ENCODE results near the gene INPP5K.

INPP5K gene

DNA sequence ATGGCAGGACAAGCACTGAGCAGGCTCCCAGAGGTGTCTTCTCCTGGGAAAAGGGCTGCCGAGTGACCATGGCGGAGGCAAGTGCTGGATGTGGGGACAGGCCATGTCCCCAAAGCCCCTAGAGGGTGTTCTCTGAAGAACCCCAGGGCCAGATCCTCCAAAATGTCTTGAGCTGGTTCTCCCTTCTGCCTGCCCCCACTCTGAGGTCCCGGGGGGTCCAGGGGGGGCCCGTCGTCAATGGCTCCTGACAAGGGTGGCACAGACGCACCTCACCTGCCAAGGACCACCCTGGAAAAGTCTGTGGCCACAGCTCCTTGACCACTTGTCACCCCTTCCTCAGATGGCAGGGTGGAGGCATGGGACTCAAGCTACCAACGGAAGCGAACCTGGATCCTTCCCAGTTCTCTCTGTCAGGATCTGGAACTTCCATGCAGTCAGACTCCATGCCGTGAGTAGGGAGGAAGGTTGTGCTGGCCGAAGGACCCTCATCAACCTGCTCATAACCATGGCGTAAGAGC lies 21.6 kb downstream of the INPP5K start:
- Histone ChIP-seq H3K27me3 (ENCODE audit: control insufficient read depth in 2 of 2, insufficient read depth in 2 of 2, low read length in 2 of 2) (no peaks in the 10 kb centered on the region), H3K4me3 (ENCODE audit: low read length in 2 of 2) (no peak overlapping the region), H3K27ac (ENCODE audit: low read depth in 2 of 2, low read length in 2 of 2) (peak overlapping the region in 1 of 2 donors; percentile 16), H3K9me3 (ENCODE audit: control insufficient read depth in 2 of 2, low read length in 2 of 2) (no peaks in the 10 kb centered on the region), H3K36me3 (ENCODE audit: control insufficient read depth in 2 of 2, insufficient read depth in 2 of 2, low read length in 2 of 2) (peaks cover 22 to 25% of the 10 kb centered on the region in 2 donors), H3K9ac (ENCODE audit: low read depth in 1 of 2, low read length in 2 of 2) (no peak overlapping the region), H3K4me1 (ENCODE audit: control insufficient read depth in 2 of 2, insufficient read depth in 2 of 2, low read length in 2 of 2) (peaks cover 27 to 32% of the 10 kb centered on the region in 2 donors)

DNA sequence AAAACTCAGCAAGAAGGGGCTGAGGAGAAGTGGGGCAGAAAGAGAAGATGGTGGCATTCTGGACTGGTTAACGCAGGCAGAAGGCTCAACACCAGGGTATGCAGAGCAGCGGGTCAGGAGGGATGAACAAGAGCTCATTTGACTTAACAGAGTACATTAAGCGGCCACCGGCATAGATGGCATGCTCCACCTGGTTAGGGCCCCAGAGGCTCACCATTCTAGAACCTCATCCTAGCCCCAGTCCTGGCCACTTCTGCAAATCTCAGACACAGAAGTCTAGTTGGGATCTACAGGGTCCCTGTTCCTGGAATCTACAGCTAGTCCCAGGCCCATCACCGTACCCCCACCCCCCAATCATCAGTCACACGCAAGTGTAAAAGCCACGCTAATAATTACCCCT lies 22.2 kb downstream of the INPP5K start:
- peaks cover 22 to 25% of the 10 kb centered on the region in 2 donors for H3K36me3 ChIP-seq (ENCODE audit: control insufficient read depth in 2 of 2, insufficient read depth in 2 of 2, low read length in 2 of 2)
- H3K9me3 ChIP-seq (ENCODE audit: control insufficient read depth in 2 of 2, low read length in 2 of 2) = no peaks in the 10 kb centered on the region
- no peak overlapping the region for H3K27ac ChIP-seq (ENCODE audit: low read depth in 2 of 2, low read length in 2 of 2)
- peaks cover 27 to 34% of the 10 kb centered on the region in 2 donors for H3K4me1 ChIP-seq (ENCODE audit: control insufficient read depth in 2 of 2, insufficient read depth in 2 of 2, low read length in 2 of 2)
- H3K4me3 ChIP-seq (ENCODE audit: low read length in 2 of 2) = no peak overlapping the region
- no peak overlapping the region for H3K9ac ChIP-seq (ENCODE audit: low read depth in 1 of 2, low read length in 2 of 2)
- H3K27me3 ChIP-seq (ENCODE audit: control insufficient read depth in 2 of 2, insufficient read depth in 2 of 2, low read length in 2 of 2) = no peaks in the 10 kb centered on the region

DNA sequence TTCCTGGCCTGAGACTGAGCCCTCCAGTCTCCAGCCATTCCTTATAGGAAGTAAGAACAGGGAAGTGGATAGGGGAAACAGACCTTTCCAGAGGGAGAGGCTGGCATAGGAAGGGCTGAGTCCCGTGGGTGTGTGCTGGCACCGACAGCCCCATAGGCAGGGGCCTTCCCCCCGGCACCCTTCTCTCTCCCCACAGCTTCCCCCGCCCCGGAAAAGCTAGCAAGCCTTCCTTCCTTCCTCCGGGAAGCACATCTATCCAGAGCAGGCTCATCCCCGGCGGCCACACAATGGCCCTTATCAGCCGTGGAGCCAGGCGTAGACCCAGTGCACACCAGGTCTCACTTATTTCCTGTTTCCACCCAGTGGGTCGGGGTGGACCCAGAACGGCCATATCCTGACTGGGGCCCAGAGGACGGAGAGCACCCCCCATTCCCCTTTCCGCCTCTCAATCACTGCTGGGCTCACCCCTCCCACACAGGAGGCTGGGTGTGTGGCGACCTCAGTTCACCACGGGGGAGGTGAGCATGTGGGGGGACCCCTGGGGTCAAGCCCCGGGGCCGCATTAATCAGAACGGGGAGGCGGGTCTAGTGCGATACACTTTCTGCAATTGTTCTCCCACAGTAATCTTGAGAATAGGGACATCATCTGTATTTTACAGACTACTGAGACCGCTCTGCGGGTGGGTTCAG lies 23.0 kb downstream of the INPP5K start:
- H3K27ac ChIP-seq (ENCODE audit: low read depth in 2 of 2, low read length in 2 of 2) = peak overlapping the region; percentile 87
- H3K4me1 ChIP-seq (ENCODE audit: control insufficient read depth in 2 of 2, insufficient read depth in 2 of 2, low read length in 2 of 2) = peaks cover 34 to 42% of the 10 kb centered on the region in 2 donors
- peaks cover 22 to 25% of the 10 kb centered on the region in 2 donors for H3K36me3 ChIP-seq (ENCODE audit: control insufficient read depth in 2 of 2, insufficient read depth in 2 of 2, low read length in 2 of 2)
- H3K27me3 ChIP-seq (ENCODE audit: control insufficient read depth in 2 of 2, insufficient read depth in 2 of 2, low read length in 2 of 2) = no peaks in the 10 kb centered on the region
- peak overlapping the region in 1 of 2 donors; percentile 7 for H3K4me3 ChIP-seq (ENCODE audit: low read length in 2 of 2)
- no peaks in the 10 kb centered on the region for H3K9me3 ChIP-seq (ENCODE audit: control insufficient read depth in 2 of 2, low read length in 2 of 2)
- H3K9ac ChIP-seq (ENCODE audit: low read depth in 1 of 2, low read length in 2 of 2) = peak overlapping the region in 1 of 2 donors; percentile 91

- peak within 1 kb of the TSS; percentile 87 for H3K27ac ChIP-seq (ENCODE audit: low read depth in 2 of 2, low read length in 2 of 2)
- peak within 1 kb of the TSS; percentile 79 to 91 for H3K9ac ChIP-seq (ENCODE audit: low read depth in 1 of 2, low read length in 2 of 2)
- peak within 1 kb of the TSS; percentile 69 to 73 for H3K4me3 ChIP-seq (ENCODE audit: low read length in 2 of 2)
- peaks cover 18 to 22% of the 10 kb centered on the region in 2 donors for H3K36me3 ChIP-seq (ENCODE audit: control insufficient read depth in 2 of 2, insufficient read depth in 2 of 2, low read length in 2 of 2)
- no peaks in the 10 kb centered on the region for H3K27me3 ChIP-seq (ENCODE audit: control insufficient read depth in 2 of 2, insufficient read depth in 2 of 2, low read length in 2 of 2)
- H3K9me3 ChIP-seq (ENCODE audit: control insufficient read depth in 2 of 2, low read length in 2 of 2) = no peaks in the 10 kb centered on the region
- H3K4me1 ChIP-seq (ENCODE audit: control insufficient read depth in 2 of 2, insufficient read depth in 2 of 2, low read length in 2 of 2) = peaks cover 41 to 43% of the 10 kb centered on the region in 2 donors
Measured at GRCh38 chr17:1492249-1493206, 23.9 kb downstream of the INPP5K start, which contains the start of gene MYO1C. TSS of gene MYO1C (minus strand) at chr17:1492686. CDS start at chr17:1492487, 199 bp downstream.

DNA sequence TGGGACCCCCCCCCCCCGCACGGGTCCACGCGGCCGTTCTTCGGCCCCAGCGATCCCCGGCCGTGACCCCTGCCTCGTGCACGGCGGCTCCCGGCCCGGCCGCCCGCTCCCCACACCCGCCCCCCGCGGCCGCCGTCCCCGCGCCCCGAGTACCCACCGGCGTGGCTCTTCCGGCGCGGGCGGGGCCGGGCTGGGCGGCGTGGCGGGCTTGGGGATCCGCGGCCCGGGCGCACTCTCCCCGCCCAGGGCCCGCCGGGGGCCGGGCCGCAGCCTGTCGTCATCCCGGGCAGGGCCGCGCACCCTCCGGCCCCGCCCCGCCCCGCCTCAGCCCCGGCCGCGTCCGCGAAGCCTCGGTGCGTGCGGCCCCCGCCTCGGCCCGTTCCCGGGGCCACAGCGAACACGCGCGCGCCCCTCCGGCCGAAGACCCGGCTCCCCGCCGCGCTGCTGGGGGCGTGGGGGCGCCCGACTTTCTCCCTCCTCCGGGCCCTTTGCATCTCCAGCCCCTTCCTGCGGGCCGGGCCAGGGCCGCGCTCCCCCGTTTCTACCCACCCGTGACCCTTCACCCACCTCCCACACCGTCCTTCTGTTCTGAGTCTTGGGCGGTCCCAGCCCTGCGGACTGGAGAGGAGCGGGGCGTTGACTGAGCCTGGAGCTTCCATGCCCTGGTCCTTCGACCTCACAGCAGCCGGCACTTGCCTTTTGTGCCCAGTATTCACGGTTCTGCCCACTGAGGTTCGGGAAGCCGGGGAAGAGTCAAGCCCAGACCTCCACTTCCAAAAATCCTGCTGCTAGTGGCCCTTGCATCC lies 24.8 kb downstream of the INPP5K start:
- H3K36me3 ChIP-seq (ENCODE audit: control insufficient read depth in 2 of 2, insufficient read depth in 2 of 2, low read length in 2 of 2) = peaks cover 14 to 18% of the 10 kb centered on the region in 2 donors
- H3K9me3 ChIP-seq (ENCODE audit: control insufficient read depth in 2 of 2, low read length in 2 of 2) = no peaks in the 10 kb centered on the region
- H3K27me3 ChIP-seq (ENCODE audit: control insufficient read depth in 2 of 2, insufficient read depth in 2 of 2, low read length in 2 of 2) = no peaks in the 10 kb centered on the region
- peak overlapping the region; percentile 79 to 91 for H3K9ac ChIP-seq (ENCODE audit: low read depth in 1 of 2, low read length in 2 of 2)
- H3K27ac ChIP-seq (ENCODE audit: low read depth in 2 of 2, low read length in 2 of 2) = peak overlapping the region; percentile 94 to 96
- peak overlapping the region; percentile 79 to 87 for H3K4me3 ChIP-seq (ENCODE audit: low read length in 2 of 2)
- H3K4me1 ChIP-seq (ENCODE audit: control insufficient read depth in 2 of 2, insufficient read depth in 2 of 2, low read length in 2 of 2) = peaks cover 46 to 48% of the 10 kb centered on the region in 2 donors

GRCh38 chr17:1490643-1491442 lies 25.6 kb downstream of the INPP5K start:
- Histone ChIP-seq H3K27ac (ENCODE audit: low read depth in 2 of 2, low read length in 2 of 2) (peak overlapping the region; percentile 94 to 96), H3K36me3 (ENCODE audit: control insufficient read depth in 2 of 2, insufficient read depth in 2 of 2, low read length in 2 of 2) (peaks cover 9 to 11% of the 10 kb centered on the region in 2 donors), H3K4me3 (ENCODE audit: low read length in 2 of 2) (peak overlapping the region; percentile 79 to 87), H3K9me3 (ENCODE audit: control insufficient read depth in 2 of 2, low read length in 2 of 2) (no peaks in the 10 kb centered on the region), H3K9ac (ENCODE audit: low read depth in 1 of 2, low read length in 2 of 2) (peak overlapping the region; percentile 90 to 91), H3K27me3 (ENCODE audit: control insufficient read depth in 2 of 2, insufficient read depth in 2 of 2, low read length in 2 of 2) (no peaks in the 10 kb centered on the region), H3K4me1 (ENCODE audit: control insufficient read depth in 2 of 2, insufficient read depth in 2 of 2, low read length in 2 of 2) (peaks cover 48 to 49% of the 10 kb centered on the region in 2 donors)

DNA sequence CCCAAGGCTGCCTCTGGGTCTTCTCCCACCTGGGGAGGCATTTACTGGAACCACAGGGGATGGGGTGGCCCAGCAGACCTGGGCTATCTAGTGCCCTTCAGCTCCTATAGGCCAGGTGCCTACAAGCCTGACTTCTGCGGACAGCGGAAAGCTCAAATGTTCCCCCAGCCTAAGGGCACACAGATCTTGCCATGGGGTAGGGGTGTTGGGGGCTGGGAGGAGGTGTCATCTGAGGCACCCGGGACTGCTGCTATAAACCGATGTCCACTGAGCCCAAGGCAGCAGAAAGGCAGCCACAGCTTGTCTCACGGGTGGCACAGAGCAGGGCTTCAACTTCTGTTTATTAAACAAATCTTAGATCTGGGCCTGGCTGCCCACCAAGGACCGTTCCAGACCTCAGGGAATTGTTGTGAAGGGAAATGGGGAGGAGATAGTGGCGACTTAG lies 27.6 kb downstream of the INPP5K start:
- peaks cover 0 to 3% of the 10 kb centered on the region in 2 donors for H3K36me3 ChIP-seq (ENCODE audit: control insufficient read depth in 2 of 2, insufficient read depth in 2 of 2, low read length in 2 of 2)
- peaks cover 48 to 57% of the 10 kb centered on the region in 2 donors for H3K4me1 ChIP-seq (ENCODE audit: control insufficient read depth in 2 of 2, insufficient read depth in 2 of 2, low read length in 2 of 2)
- H3K9me3 ChIP-seq (ENCODE audit: control insufficient read depth in 2 of 2, low read length in 2 of 2) = no peaks in the 10 kb centered on the region
- peak overlapping the region; percentile 65 to 78 for H3K9ac ChIP-seq (ENCODE audit: low read depth in 1 of 2, low read length in 2 of 2)
- H3K27me3 ChIP-seq (ENCODE audit: control insufficient read depth in 2 of 2, insufficient read depth in 2 of 2, low read length in 2 of 2) = no peaks in the 10 kb centered on the region
- H3K27ac ChIP-seq (ENCODE audit: low read depth in 2 of 2, low read length in 2 of 2) = peak overlapping the region; percentile 96
- peak overlapping the region in 1 of 2 donors; percentile 68 for H3K4me3 ChIP-seq (ENCODE audit: low read length in 2 of 2)

GRCh38 chr17:1487939-1488825 lies 28.2 kb downstream of the INPP5K start:
- Histone ChIP-seq H3K4me3 (ENCODE audit: low read length in 2 of 2) (peak overlapping the region; percentile 60 to 68), H3K9ac (ENCODE audit: low read depth in 1 of 2, low read length in 2 of 2) (peak overlapping the region; percentile 75 to 78), H3K27me3 (ENCODE audit: control insufficient read depth in 2 of 2, insufficient read depth in 2 of 2, low read length in 2 of 2) (no peaks in the 10 kb centered on the region), H3K4me1 (ENCODE audit: control insufficient read depth in 2 of 2, insufficient read depth in 2 of 2, low read length in 2 of 2) (peaks cover 42 to 52% of the 10 kb centered on the region in 2 donors), H3K36me3 (ENCODE audit: control insufficient read depth in 2 of 2, insufficient read depth in 2 of 2, low read length in 2 of 2) (peaks cover 4 to 7% of the 10 kb centered on the region in 2 donors), H3K27ac (ENCODE audit: low read depth in 2 of 2, low read length in 2 of 2) (peak overlapping the region; percentile 96), H3K9me3 (ENCODE audit: control insufficient read depth in 2 of 2, low read length in 2 of 2) (no peaks in the 10 kb centered on the region)
